ES-I3 (cell line): Measurements from ENCODE around the gene ADGRF1.

ENCODE experiments used
- H3K36me3 ChIP-seq: 2 replicates; pipeline ENCODE4 v1.6.1; 2013; ENCODE audit warnings: mild to moderate bottlenecking, low read length, control low read depth, moderate library complexity; ENCODE audit not compliant: insufficient read depth
- H3K4me1 ChIP-seq: 2 replicates; pipeline ENCODE4 v1.6.1; 2013; ENCODE audit warnings: mild to moderate bottlenecking, control low read depth, low read length; ENCODE audit not compliant: insufficient read depth
- H3K9ac ChIP-seq: 2 replicates; pipeline ENCODE4 v1.6.1; 2013; ENCODE audit warnings: low read depth, mild to moderate bottlenecking, low read length, moderate library complexity
- H3K9me3 ChIP-seq: 2 replicates; pipeline ENCODE4 v1.6.1; 2013; ENCODE audit warnings: mild to moderate bottlenecking, low read length, moderate library complexity; ENCODE audit not compliant: control insufficient read depth, insufficient read depth

The ADGRF1 gene

GRCh38 chr6:47047479-47048407 is 5.6 kb upstream of the ADGRF1 start:
- Histone ChIP-seq H3K4me1 (peaks cover 5% of the 10 kb centered on the region), H3K9me3 (no peaks in the 10 kb centered on the region), H3K36me3 (no peaks in the 10 kb centered on the region), H3K9ac (peak overlapping the region; percentile 19; the same call in 1 of the 2 replicates)

- Histone ChIP-seq H3K9ac (peak overlapping the region; percentile 19; the same call in 1 of the 2 replicates), H3K4me1 (peaks cover 12% of the 10 kb centered on the region), H3K36me3 (no peaks in the 10 kb centered on the region), H3K9me3 (no peaks in the 10 kb centered on the region)
These were observed 5.0 kb upstream of the ADGRF1 start for GRCh38 chr6:47047097-47047478.

GRCh38 chr6:47044397-47044796 is 2.3 kb upstream of the ADGRF1 start:
- Histone ChIP-seq H3K36me3 (no peaks in the 10 kb centered on the region), H3K9ac (no peak overlapping the region), H3K9me3 (no peaks in the 10 kb centered on the region), H3K4me1 (peaks cover 19% of the 10 kb centered on the region)

GRCh38 chr6:47043286-47043685 is 1.2 kb upstream of the ADGRF1 start:
- no peaks in the 10 kb centered on the region for H3K36me3 ChIP-seq
- no peaks in the 10 kb centered on the region for H3K9me3 ChIP-seq
- H3K9ac ChIP-seq = no peak overlapping the region
- peaks cover 19% of the 10 kb centered on the region for H3K4me1 ChIP-seq

GRCh38 chr6:47041741-47042140 is 391 bp downstream of the ADGRF1 start:
- Histone ChIP-seq H3K36me3 (no peaks in the 10 kb centered on the region), H3K9ac (no peak overlapping the region), H3K9me3 (no peaks in the 10 kb centered on the region), H3K4me1 (peaks cover 15% of the 10 kb centered on the region)

GRCh38 chr6:47034926-47035325 is 7.2 kb downstream of the ADGRF1 start:
- Histone ChIP-seq H3K9ac (no peak overlapping the region), H3K36me3 (no peaks in the 10 kb centered on the region), H3K4me1 (0 out of 2 replicates have a peak, but pooled peaks cover 6% of the 10 kb centered on the region), H3K9me3 (no peaks in the 10 kb centered on the region)

GRCh38 chr6:47034421-47034820 is 7.7 kb downstream of the ADGRF1 start:
- H3K9me3 ChIP-seq = no peaks in the 10 kb centered on the region
- H3K9ac ChIP-seq = no peak overlapping the region
- no peaks in the 10 kb centered on the region for H3K36me3 ChIP-seq
- H3K4me1 ChIP-seq = 0 out of 2 replicates have a peak, but pooled peaks cover 6% of the 10 kb centered on the region

GRCh38 chr6:47032974-47033765 is 9.0 kb downstream of the ADGRF1 start:
- no peak overlapping the region for H3K9ac ChIP-seq

GRCh38 chr6:47031656-47032055 is 10.5 kb downstream of the ADGRF1 start:
- Histone ChIP-seq H3K36me3 (no peaks in the 10 kb centered on the region), H3K9me3 (no peaks in the 10 kb centered on the region), H3K9ac (no peak overlapping the region), H3K4me1 (0 out of 2 replicates have a peak, but pooled peaks cover 6% of the 10 kb centered on the region)

More at GRCh38 chr6:47032974-47033765, 9.0 kb downstream of the ADGRF1 start:
- H3K36me3 ChIP-seq = no peaks in the 10 kb centered on the region
- 0 out of 2 replicates have a peak, but pooled peaks cover 6% of the 10 kb centered on the region for H3K4me1 ChIP-seq
- H3K9me3 ChIP-seq = no peaks in the 10 kb centered on the region

- Histone ChIP-seq H3K9ac (no peak overlapping the region), H3K36me3 (no peaks in the 10 kb centered on the region), H3K4me1 (0 out of 2 replicates have a peak, but pooled peaks cover 4% of the 10 kb centered on the region), H3K9me3 (no peaks in the 10 kb centered on the region)
These were observed 12.1 kb downstream of the ADGRF1 start for GRCh38 chr6:47029865-47030561.

- H3K4me1 ChIP-seq = no peaks in the 10 kb centered on the region
- H3K9ac ChIP-seq = no peak overlapping the region
- no peaks in the 10 kb centered on the region for H3K9me3 ChIP-seq
- no peaks in the 10 kb centered on the region for H3K36me3 ChIP-seq
These were observed 13.2 kb downstream of the ADGRF1 start for GRCh38 chr6:47028835-47029360.

GRCh38 chr6:47027315-47027714 is 14.8 kb downstream of the ADGRF1 start:
- Histone ChIP-seq H3K9ac (no peak overlapping the region), H3K4me1 (no peaks in the 10 kb centered on the region), H3K9me3 (no peaks in the 10 kb centered on the region), H3K36me3 (no peaks in the 10 kb centered on the region)

- Histone ChIP-seq H3K9ac (no peak overlapping the region), H3K9me3 (no peaks in the 10 kb centered on the region), H3K36me3 (no peaks in the 10 kb centered on the region), H3K4me1 (no peaks in the 10 kb centered on the region)
These were observed 15.5 kb downstream of the ADGRF1 start for GRCh38 chr6:47026679-47027078.

GRCh38 chr6:47023573-47023972 is 18.6 kb downstream of the ADGRF1 start:
- H3K9ac ChIP-seq = no peak overlapping the region
- no peaks in the 10 kb centered on the region for H3K9me3 ChIP-seq
- no peaks in the 10 kb centered on the region for H3K36me3 ChIP-seq
- H3K4me1 ChIP-seq = no peaks in the 10 kb centered on the region
